ENCODE measurements around the gene PRKAR1B.

The PRKAR1B gene

DNA sequence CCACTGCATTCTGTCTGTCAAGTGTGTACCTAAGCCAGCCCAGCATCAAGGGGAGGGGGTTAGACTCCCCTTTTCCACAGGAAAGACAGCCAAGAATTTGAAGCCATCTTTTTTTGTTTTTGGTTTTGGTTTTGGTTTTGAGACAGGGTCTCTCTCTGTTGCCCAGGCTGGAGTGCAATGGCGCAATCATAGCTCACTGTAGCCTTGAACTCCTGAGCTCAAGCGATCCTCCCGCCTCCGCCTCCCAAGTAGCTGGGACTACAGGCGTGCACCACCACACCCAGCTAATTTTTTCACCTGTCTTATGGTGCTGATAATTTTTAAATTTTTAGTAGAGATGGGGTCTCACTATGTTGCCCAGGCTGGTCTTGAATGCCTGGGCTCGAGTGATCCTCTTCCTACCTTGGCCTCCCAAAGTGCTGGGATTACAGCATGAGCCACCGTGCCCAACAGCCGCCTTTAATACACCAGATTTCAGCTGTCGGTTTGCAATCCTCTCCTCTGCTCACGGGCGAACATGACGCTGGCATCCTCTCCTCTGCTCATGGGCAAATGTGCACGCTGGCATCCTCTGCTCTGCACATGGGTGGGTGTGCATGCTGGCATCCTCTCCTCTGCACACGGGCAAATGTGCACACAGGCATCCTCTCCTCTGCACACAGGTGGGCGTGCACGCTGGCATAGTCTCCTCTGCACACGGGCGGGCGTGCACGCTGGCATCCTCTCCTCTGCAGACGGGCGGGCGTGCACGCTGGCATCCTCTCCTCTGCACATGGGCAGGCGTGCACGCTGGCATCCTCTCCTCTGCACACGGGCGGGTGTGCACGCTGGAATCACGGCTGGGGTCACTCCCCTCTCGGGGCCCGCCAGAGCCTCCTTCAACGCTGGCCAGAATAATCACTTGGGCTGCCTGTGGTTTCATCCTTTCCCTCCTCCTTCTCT, 151.4 kb downstream of the PRKAR1B start:
- no peak for DNase-seq (ENCODE audit: low read depth in 1 of 2, low spot score in 1 of 2)

DNA sequence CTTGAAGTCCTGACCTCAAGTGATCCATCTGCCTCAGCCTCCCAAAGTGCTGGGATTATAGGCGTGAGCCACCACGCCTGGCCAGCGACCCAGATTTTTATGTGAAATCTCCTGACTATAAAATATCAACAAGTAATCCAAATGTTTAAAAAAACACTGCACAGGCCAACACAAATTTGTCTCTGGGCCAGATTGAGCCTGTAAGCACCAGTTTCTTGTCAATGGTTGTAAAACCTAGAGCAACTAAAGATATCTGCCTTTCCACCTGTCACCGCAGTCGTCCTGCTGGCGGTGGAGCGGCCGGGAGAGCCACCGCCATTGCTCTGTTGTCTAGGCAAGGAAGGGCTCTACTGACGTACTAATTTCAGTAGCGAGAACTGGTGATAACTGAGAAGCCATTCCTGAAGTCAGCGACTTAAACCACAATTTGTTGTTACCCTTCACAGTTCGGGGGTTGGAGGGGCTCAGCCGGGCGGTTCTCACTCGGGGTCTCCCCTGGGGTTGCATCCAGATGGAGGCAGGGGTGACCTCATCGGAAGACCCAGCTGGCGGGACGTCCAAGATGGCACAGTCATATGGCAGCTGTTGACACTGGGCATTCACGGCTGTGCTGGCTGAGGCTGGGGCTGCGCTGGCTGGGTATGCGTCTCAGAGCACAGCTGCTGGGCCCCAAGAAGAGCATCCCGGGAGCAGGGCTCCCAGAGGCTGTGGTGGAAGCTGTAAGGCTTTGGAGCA, 152.3 kb downstream of the PRKAR1B start:
- DNase-seq (ENCODE audit: low read depth in 1 of 2, low spot score in 1 of 2): no peak

DNA sequence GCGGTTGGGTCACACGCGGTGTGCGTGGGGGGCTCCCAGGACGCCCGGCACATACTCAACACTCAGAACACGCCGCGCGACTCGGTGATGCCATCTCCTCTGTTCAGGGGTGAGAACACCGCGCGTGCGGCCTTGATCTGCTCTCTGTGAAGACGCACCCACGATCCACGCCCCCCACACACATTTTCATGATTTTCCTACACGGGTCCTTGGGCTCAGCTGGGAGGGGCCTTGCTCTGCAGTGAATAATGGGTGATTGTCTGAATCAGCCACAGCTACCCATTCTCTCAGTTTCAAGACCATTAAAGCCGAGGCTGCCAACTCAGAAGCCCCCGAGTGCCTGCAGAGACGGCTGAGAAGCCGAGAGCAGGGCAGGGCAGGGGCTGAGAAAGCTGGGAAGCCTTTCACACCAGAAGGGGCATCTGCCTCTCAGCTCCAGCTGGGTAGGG, 153.1 kb downstream of the PRKAR1B start:
- no peak for DNase-seq (ENCODE audit: low read depth in 1 of 2, low spot score in 1 of 2)

DNA sequence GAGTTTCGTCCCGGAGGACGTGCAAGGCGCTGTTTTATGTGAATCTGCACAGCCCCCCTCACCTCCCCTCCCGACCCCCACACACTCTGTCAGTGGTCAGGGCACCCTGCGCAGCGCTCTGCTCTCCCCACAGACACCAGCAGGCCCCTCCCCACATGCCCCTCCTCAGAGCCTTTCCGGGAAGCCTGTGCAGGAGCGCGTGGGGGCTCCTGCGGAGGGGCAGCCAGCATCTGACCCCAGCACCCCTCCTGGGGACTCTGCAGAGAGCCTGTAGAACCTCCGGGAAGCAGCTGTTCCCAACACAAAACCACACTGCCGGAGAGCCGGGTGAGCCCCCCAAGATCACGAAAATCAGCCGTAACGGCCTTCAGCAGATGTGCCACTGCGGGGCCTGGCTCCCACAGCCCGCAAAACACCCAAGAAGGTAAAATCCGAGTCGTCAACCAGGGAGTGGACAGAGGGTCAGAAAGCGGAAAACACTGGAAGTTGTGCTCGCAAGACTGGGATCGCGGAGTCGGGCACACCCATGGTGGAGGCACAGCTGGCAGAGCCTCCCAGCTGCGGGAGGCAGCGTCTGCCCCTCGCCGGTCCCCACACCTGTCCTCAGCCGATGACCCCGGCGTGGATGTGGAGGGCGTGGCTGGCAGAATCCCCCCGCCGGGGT, 153.7 kb downstream of the PRKAR1B start:
- no peak for DNase-seq (ENCODE audit: low read depth in 1 of 2, low spot score in 1 of 2)

DNA sequence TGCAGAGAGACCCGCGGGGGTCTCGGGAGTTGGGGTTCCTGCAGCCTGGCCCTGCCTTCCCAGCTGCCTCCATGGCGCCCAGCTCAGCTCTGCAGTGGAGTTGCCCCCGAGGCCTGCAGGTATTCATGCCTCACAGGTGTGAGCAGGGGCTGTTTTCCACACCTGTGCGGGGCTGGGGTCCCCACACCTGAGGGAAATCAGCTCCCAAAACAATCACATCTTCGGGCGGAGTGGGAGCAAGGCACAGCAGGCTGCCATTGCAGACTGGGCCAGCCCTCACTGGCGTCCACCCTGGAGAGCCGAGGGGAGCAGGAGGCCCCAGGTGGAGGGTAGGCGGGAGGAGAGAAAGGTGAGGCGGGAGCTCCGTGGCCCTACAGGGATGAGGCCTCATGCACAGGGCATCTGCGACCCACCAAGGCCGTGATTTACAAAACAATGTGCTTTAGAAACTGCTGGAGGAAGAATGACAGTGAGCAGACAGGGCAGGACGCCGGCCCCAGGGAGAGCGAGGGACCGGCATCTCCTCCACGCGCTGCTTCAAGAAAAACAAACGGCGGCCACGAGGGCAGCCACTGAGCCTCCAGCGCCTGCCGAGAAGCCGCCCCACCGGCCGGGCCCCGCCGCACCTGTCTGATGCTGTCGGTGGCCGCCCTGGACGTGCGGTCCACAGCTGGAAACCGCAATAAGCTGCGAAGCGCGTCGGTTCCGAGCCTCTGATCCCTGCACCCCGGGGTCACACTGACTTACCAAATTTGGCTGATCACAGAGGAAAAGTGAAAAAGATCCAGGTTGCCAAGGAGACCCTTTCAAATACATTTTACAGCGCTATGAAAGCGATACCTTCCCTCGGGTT, 154.4 kb downstream of the PRKAR1B start:
- no peak for DNase-seq (ENCODE audit: low read depth in 1 of 2, low spot score in 1 of 2)

DNA sequence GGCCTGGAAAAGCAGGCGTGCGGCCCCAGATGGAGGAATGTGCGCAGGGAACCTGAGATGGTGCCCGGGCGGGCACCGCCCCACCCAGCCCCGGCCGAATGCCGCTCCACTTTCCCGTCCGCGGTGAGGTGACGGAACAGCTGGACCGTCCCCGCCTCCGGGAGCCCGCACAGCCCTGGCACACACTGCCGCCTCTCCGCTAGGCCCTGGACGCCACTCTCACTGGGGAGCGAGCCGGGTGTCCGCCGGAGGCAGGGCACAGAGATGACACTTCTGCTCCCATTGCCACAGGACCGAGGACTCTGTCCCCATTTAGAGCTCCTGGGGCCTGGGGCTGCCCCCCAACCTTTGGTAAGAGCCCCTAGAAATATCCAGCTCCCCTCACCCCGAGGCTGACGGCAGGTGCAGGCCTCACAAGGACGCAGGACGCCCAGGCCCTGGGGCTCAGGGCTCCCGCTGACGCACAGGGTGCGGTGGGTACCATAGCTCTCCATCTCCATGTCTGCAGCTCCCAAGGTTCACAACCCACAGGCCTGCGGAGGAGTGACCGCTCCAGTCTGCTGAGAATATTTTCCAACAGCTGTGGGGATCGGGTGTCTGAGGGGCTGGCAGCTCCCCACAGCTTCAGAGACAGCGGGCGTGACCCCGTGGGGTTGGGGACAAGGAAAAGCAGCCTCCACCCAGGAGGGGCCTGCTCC, 155.2 kb downstream of the PRKAR1B start:
- DNase-seq (ENCODE audit: low read depth in 1 of 2, low spot score in 1 of 2): no peak

DNA sequence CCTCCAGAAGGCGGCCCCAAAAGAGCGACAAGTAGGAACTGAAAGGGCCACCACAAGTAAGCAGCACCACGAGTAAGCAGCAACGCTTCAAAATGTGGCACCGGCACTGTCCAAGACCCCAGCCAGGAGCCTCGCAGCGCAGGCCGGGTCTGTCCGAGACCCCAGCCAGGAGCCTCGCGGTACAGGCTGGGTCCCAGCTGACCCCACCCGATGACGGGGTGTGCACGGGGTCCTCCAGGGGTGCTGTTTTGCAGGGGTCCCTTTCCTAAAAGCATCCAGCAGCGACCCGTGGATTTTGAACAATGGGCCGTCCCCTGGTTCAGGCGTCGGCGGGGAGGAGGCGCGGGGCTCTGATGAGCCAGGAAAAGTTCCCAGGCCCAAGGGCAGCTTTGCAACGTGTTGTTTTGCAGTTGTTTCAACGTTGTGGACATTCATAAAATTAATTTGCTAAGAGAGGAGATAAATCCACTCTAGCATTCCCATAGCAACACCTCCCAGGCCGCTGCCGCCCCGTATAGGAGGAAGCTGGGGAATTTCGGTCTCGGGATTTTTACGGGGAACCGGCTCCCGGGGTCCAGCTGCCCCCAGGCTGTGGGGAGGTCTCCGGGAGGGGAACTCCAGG, 155.9 kb downstream of the PRKAR1B start:
- no peak for DNase-seq (ENCODE audit: low read depth in 1 of 2, low spot score in 1 of 2)

DNA sequence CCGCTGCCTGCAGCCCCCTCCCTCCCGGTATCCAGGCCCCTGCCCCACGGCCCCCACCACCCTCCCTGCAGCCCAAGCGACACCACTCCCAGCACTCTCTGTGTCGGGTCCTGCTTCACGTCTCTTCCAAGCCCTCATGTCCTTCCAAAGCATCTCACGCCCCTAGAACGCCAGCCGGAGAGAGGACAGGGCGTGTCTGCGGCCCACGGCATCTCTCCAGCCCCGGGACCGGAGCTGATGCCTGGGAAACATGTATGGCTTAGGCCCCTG, 156.3 kb downstream of the PRKAR1B start:
- DNase-seq (ENCODE audit: low read depth in 1 of 2, low spot score in 1 of 2): no peak

DNA sequence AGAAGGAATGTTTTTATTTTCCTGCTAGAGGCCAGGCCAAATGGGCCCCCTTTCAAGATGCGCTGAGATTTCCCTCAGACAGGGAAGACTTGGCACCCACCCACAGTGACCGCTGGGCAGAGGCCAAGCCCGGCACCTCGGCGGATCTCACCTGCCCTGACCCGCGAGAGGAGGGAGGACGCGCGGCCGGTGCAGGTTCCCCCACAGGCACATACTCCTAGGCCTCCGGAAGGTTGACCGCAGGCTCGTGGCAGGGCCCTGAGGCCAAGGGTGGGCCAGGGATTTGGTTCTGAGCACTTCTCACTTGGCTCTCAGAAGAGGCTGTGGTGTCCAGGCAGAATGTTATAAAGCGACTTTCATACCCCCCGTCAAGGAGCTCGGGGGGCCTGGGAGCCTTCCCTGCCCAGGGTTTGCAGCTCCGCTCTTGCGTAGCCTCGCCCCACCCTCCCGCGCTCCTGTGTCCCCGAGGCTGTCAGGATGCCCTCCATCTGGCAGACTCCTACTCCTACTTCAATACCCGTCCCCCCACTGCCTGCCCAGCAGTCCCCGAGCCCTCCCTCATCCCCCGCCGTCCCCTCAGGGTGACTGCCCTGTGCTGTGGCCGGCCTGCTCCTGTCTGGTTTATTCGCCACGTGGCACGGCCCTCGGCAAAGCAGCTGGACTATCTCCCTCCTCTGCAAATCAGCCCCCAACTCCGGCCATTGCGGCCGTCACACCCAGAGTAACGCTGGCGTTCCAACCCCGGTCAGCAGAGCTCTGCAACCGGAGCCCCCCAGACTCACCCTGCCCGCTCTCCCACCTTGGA, 156.9 kb downstream of the PRKAR1B start:
- no peak for DNase-seq (ENCODE audit: low read depth in 1 of 2, low spot score in 1 of 2)

DNA sequence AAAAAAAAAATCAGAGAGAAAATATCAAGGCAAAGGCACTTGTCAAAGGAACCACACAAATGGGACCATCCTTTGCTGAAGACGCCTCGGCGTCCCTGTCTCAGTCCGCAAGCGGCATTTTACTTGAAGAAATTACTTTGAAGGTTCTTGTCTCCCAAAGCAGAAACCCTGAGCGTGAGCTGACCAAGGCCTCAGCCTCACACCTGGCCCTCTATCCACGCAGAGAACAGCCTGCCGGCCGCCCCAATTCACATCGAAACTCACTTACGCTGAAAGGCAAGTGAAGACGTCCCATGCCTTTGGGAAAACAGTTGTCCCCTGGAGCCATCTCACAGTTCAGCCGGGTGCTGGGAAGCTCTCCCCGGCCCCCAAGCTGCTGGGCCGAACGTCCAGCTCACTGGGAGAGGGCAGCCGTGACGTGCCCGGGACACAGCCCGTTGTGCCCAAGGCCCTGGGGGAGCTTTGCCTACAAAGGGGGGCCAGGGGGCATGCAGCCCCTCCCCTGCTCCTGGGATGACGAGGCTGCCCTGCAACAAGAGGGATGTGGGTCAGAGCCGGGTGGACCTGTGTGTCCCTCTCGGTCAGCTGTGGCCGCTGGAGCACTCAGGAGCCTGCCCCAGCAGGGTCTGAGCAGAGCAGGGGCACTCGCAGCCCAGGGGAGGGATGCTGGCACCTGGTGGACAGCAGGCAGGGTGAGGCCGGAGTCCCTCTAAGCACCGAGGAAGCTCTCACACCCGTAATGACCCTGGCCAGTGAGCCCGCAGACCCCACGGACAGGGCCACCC, 157.8 kb downstream of the PRKAR1B start:
- no peak for DNase-seq (ENCODE audit: low read depth in 1 of 2, low spot score in 1 of 2)

DNA sequence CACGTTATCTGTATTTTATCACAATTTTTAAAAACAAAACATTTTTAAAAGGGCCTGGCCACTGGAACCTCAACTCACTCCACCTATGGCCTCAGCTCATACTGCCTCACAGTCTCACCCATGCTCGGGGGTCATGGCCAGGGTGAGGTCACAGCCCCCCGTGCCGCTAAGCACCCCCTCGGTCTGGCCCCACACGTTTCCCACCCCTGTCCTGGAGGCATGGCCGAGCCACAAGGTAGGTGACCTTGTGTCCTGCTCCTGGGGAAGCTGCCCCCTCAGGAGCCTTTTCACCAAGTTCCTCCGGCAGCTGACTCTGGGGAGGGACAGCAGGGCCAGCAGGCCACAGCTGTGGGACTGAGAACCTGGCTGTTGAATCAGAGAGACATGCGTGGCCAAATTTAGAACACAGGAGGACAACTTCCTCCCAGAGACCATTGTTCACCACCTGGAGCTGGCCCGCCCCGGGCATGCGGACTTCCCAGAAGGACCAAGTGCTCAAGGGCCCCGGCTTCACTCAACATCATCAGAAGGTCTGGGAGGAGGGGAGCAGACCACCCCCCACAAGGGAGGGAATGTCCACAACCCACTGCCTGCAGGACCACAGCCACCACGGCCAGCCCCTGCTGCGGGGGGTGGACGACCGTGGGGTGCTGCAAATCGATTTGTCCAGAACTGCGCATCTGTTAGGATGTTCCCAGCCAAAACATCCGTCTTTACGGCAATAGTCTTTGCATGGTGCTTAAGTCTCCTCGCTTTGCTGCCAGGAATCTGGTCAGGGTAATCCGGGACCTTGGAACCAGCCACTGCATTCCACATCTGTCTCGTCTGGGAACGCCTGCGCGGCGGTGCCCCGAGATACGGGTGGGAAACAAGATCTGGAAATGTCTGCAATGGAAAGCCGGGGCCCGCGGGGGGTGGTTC, 158.8 kb downstream of the PRKAR1B start:
- DNase-seq (ENCODE audit: low read depth in 1 of 2, low spot score in 1 of 2): no peak

DNA sequence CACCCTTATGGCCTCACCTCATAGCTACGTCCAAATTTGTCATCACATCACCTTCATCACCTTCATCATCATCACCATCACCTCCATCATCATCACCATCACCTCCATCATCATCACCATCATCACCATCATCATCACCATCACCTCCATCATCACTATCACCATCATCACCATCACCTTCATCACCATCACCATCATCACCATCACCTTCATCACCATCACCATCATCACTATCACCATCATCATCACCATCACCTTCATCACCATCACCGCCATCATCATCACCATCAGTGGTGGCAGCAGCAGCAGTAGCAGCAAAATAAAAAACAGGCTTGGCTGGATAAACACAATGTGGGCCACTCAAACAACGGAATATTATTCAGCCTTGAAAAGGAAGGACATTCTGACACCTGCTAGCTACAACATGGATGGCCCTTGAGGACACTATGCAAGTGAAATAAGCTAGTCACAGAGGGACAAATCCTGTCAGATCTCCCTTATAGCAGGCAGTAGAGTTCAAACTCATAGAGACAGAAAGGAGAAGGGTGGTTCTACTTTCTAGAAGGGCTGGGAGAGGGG, 159.7 kb downstream of the PRKAR1B start:
- DNase-seq (ENCODE audit: low read depth in 1 of 2, low spot score in 1 of 2): no peak

DNA sequence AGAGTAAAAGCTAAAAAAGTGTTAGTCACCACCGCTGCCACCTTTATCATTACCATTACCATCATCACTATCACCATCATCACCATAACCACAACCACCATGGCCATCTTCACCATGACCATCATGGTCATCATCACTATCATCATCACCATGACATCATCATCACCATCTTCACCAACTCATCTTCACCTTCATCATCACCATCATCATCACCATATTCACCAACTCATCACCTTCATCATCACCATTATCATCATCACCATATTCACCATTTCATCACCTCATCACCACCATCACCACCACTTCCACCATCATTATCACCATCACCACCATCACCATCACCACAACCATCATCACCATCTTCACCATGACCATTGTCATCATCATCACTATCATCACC, 161.0 kb downstream of the PRKAR1B start:
- DNase-seq (ENCODE audit: low read depth in 1 of 2, low spot score in 1 of 2): no peak

DNA sequence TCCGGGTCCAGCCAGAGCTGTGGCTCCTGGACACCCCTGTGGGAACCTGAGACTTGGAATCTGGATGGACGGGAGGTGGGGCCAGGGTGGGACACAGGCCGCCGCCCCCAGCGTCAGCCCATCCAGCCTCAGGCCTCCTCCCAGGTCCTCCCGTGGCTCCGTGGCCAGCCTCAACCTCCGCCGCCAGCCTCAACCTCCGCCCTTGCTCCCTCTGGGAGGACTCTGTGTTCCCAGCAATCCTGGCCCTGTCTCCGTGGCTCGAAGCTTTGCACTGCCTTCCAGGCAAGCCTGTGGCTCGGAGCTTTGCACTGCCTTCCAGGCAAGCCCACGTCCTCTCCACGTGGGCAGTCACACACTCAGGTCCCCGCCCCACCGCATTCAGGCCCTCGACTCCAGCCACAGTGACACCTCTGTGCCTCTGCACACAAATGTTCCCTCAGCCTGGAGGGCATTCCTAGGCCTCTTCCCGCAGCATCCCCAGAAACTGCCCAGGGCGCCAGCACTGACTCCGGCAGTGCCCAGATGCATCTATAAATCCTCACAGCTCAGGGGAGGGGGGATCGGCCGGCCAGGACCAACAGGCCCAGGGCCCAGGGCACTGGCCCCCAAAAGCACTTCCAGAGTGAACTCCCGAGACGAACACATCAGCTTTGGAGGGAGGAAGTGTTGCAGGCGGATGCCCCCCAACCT, 162.8 kb downstream of the PRKAR1B start:
- DNase-seq (ENCODE audit: low read depth in 1 of 2, low spot score in 1 of 2): no peak

DNA sequence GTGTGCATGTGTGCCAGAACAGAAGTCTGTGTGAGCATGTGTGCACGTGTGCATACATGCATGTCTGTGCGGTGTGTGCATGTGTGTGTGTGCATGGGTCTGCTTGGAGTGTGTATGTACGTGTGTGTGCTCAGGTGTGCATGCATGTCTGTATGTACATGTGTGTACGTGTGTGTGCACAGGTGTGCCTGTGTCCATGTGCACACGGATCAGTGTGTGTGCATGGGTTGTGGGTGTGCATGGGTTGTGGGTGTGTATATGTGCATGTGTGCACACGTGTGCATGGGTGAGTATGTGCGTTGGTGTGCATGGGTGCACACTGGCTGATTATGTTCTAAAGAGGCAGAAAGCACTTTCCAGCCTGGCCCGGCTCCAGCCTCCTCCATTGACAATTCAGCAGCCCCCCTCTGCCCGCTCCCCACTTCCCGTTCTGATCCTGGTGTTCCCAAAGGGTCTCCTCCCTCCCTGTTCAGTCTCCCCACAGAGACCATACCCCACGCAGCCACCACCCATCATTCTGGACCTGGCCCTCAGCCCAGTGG, 163.4 kb downstream of the PRKAR1B start:
- DNase-seq (ENCODE audit: low read depth in 1 of 2, low spot score in 1 of 2): no peak

All from activated T-helper 1 cell treated with anti-CD3 and anti-CD28 coated beads, Interleukin-2, amount 50 U/mL, for 16 hours (primary cell).